LoVo (cell line): ENCODE measurements around the gene EEF1A2.
A peak's percentile ranks its signal among the peaks of the same experiment; 100 is the strongest.

ENCODE experiments used
- DNase-seq: peaks from one replicate; pipeline ENCODE4 v3.0.0-alpha.2; 2016; ENCODE audit warnings: low spot score

EEF1A2 gene

DNA sequence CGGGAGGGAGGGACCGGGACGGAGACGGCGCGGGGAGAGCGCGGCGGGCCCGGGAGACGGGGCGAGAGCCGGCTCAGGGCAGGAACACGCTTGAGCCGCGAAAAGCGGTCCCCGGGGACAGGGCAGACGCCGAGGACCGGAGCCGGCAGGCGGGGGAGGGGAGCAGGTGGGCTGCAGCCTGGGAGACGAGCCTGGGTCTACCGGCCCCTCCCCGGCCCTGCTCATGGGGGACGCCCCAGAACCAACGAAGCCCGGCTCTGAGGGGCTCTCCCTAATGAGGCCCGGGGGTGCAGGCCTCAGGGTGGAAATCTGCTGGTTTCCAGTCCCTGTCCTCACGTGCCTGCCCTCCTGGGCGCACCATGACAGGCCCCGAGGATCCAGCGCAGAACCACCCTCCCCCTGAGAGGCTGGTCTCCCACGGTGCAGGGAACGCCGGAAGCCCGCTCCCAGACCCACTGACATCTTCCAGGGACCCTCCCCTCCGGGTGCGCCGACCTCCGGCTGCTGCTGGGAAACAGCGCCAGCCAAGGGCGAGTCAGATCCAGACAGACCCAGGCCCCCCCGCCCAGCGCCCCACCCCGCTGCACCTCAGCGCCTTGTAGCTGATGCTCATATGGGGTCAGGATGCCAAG lies 571 bp upstream of the EEF1A2 start:
- DNase-seq, result no peak

- DNase-seq, result peak; percentile 19
Measured at GRCh38 chr20:63497946-63498935, 642 bp downstream of the EEF1A2 start.

DNA sequence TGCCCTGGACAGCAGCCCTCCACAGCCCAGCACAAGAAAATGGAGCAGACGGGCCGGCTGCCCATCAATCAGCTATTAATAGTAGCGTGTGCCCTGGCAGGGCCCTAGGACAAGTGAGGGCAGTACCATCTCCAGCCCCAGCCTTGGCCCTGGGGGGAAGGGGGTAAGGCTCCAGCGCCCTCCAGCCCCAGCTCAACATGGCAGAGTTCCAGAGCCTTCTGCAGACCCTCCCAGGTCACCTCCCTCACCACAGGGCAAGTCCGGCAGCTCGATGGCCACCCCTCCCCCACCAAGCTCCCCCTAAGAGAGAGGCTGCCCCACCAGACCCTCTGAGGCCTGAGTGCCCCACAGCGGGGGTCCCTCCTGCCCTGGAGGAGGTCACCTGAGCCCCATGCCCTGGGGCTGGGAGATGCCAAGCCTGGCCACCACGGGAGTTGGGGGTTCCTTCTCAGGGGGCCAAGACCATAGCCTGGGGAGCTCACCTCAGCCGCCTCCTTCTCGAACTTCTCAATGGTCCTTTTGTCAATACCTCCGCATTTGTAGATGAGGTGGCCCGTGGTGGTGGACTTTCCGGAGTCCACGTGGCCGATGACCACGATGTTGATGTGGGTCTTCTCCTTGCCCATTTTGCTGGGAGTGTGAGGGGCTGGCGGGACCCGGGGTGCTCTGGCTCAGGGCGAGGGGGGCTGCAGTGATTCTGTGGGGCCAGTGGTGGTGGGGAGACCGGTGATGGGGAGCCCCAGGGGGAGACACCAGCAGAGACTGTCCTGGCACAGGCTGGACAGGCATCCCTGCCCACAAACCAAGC lies 1.5 kb downstream of the EEF1A2 start:
- no peak for DNase-seq

DNA sequence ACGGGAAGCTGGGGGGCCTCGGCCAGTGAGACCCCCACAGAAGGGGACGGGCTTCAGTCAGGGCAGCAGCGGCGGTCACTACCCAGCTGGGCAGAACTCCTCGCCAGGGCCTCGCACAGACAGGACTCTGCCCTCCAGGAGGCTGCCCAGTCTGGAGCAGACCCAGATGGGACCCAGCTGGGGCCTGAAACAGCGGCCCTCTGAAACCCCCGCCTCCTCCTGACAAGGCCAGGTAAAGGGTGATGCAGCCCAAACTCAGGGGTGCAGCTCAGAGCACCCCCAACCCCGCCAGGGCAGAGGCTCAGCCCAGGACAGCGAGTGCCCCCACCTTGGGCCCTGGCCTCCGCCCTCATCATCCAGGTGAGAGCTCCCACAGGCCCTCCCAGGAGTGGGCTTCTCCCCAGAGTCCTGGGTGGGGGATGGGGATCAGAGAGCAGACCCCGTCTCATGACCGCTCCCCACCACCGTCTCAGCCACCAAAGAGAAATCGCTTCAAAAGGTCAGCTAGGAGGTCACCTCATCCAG lies 2.2 kb downstream of the EEF1A2 start:
- DNase-seq, result no peak

- DNase-seq, result peak; percentile 55
Measured at GRCh38 chr20:63495741-63496595, 2.9 kb downstream of the EEF1A2 start.

DNA sequence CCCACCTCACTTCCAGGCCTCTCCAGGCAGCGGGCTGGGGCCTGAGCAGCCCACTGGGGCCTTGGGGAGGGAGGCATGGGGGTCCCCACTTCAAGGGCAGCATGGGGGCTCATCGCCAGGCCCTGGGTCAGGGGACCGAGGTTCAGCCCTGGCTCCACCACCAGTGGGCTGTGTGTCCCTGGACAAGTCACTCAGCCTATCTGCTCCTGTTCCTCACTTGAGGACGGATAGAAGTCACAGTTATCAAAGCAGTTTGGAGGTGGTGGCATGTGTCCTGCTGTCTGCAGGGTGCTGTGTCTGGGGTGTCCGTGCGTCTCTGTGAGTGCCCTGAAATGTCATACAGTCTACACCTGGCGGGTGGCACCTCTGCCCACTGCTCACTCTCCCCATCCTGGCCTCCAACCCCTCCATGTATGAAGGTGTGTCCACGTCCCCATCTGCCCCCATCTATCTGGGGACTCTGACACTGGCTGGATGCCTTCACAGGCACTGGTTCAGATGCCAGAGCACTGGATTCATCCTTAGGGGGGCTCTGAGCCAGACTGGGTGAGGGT lies 3.6 kb downstream of the EEF1A2 start:
- DNase-seq, result no peak

GRCh38 chr20:63494420-63495166 lies 4.3 kb downstream of the EEF1A2 start:
- DNase-seq, result no peak

DNA sequence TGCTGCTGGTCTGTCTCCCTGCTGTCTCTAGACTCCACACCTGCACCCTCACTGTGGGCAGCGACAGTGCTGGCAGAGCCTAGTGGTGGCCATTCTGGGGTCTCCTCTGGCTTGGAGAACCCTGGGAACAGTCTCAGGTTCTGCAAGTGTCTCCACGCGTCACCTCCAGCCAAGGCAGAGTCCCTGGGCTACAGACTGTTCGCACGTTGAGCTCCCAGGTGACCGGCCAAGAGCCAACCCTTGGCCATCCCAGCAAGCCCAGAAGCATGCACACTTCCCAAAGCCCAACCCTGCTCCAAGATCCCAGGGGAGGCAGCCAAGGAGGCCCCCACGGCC lies 4.8 kb downstream of the EEF1A2 start:
- no peak for DNase-seq

GRCh38 chr20:63493563-63494020 lies 5.3 kb downstream of the EEF1A2 start:
- no peak for DNase-seq

- no peak for DNase-seq
Measured at GRCh38 chr20:63492982-63493381, 5.9 kb downstream of the EEF1A2 start.

DNA sequence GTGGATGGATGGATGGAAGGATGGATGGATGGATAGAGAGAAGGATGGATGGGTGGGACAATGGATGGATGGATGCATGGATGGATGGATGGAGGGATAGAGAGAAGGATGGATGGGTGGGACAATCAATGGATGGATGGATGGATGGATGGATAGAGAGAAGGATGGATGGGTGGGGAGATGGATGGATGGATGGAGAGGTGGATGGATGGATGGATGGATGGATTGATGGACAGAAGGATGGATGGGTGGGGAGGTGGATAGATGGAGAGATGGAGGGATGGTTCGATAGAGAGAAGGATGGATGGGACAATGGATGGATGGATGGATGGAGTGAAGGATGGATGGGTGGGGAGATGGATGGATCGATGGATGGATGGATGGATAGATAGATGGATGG lies 6.4 kb downstream of the EEF1A2 start:
- DNase-seq, result no peak

GRCh38 chr20:63491635-63492230 lies 7.2 kb downstream of the EEF1A2 start:
- no peak for DNase-seq

DNA sequence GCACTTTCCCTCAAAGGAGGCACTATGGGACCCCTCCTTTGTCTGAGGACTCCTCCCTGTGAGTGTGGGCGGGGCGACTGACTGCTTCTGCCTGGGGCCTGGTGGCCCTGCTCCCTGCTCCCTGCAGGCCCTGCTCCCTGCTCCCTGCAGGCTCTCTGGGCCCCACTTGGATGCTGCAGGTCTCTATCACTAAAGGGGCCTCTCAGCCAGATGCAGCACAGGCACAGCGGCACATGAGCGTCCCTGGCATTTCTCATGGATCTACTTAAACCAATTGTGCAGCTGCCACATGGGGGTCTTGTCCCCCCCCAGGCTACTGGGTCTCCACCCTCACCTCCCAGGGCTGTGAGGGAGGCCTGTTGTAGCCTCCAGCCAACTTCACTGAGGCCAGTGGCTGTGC lies 7.8 kb downstream of the EEF1A2 start:
- DNase-seq, result no peak

DNA sequence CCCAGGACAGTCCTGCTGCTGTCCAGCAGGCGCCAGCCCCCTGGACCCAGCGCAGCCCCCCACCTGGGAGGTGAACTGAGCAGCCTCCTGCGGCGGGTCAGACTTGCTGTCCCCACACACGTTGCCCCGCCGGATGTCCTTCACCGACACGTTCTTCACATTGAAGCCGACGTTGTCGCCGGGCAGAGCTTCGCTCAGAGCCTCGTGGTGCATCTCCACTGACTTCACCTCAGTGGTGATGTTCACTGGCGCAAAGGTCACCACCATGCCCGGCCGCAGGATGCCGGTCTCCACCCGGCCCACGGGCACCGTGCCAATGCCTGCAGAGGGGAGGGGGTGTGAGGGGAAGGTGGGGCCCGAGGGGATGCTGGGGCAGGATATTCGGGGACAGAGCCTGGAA lies 8.5 kb downstream of the EEF1A2 start:
- DNase-seq, result no peak

- DNase-seq, result no peak
Measured at GRCh38 chr20:63488315-63489251, 10.3 kb downstream of the EEF1A2 start.

GRCh38 chr20:63487781-63488241 lies 11.1 kb downstream of the EEF1A2 start:
- no peak for DNase-seq

DNA sequence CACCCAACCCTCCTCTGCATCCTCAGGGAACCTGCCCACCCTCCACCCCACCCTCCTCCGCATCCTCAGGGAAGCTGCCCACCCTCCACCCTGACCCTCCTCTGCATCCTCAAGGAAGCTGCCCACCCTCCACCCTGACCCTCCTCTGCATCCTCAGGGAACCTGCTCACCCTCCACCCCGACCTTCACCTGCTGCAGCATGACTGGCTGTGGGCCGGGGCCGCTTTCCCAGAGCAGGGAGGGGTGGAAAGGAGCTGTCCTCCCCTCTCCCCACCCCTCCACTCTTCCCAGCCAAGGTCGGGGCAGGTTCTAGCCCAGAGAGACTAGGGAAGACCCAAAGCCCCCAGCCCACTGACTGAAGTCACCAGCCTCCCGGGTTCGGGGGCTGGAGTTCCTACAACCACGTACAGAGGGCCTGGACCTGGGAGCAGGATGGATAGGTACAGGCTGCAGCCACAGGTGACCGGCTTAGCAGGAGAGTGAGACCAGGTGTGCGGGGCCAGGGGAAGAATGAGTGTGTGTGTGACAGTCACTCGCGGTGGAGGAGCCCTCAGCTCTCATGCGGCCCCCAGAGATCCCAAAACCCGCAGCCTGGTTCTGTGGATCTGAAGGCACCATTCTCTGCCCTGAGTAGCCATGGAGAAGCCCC lies 11.6 kb downstream of the EEF1A2 start:
- DNase-seq, result no peak

DNA sequence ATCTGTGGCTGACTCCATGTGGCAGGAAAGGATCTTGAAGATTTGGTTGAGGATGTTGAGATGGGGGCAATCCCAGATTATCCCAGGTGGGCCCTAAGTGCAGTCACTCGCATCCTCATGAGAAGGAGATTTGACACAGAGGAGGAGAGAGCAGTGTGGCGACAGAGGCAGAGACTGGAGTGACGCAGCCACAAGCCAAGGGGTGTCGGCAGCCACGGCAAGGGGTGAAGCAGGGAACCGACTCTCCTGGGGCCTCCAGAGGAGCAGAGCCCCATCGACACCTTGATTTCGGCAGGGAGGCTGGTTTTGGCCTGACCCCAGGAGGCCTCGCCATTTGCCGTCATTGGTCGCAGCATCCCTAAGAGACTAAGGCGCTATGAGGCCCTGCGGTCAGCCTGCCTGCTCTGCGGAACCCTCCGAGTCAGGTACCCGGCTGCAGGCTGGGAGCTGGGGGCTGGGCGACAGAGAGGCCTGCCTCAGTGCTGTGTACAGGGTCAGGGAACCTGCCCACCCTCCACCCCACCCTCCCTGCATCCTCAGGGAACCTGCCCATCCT lies 12.5 kb downstream of the EEF1A2 start:
- no peak for DNase-seq
